K562 (cell line): Measurements from ENCODE around the gene MID2. TPM values are rescaled to one million over a fixed set of nuclear protein-coding genes. Genes with fewer than 3 reads are reported as not detected.

Source experiments
- CREM ChIP-seq: IDR thresholded peaks from 2 replicates; pipeline ENCODE4 v1.6.1; 2014; ENCODE audit warnings: antibody characterized with exemption, low read depth
- CSDE1 ChIP-seq, 2 experiments: fragments of 450-650 bp; IDR thresholded peaks; 2 replicates each; pipeline ENCODE4 v1.6.1; 2016; ENCODE audit warnings: mild to moderate bottlenecking in 1 of 2
- EGR1 ChIP-seq: fragments of 450-650 bp; conservative IDR thresholded peaks from 2 replicates; pipeline ENCODE4 v1.6.1; 2017; ENCODE audit warnings: mild to moderate bottlenecking
- EWSR1 ChIP-seq: fragments of 450-650 bp; IDR thresholded peaks from 2 replicates; pipeline ENCODE4 v1.6.1; 2018; ENCODE audit warnings: borderline replicate concordance, mild to moderate bottlenecking, low read depth, moderate library complexity; ENCODE audit not compliant: partially characterized antibody
- FOXM1 ChIP-seq, 2 experiments: fragments of 450-650 bp in 1 of 2; sonication (generic) in 1 of 2; formaldehyde crosslinking in 1 of 2; IDR thresholded peaks; 2 replicates each; pipeline versions ENCODE4 v1.6.1 to v1.9.0; 2017 to 2022; ENCODE audit warnings: low read depth in 2 of 2, mild to moderate bottlenecking in 2 of 2, missing genetic modification reagents in 1 of 2, moderate library complexity in 1 of 2
- HDAC1 ChIP-seq, 2 experiments: fragments of 450-650 bp; IDR thresholded peaks; 2 replicates each; pipeline ENCODE4 v1.6.1; 2016 to 2017; ENCODE audit warnings: inconsistent platforms in 1 of 2, mild to moderate bottlenecking in 1 of 2, moderate library complexity in 1 of 2
- HDAC2 ChIP-seq: fragments of 450-650 bp; IDR thresholded peaks from 2 replicates; pipeline ENCODE4 v1.6.1; 2016; ENCODE audit warnings: mild to moderate bottlenecking
- HDGF ChIP-seq: fragments of 450-650 bp; IDR thresholded peaks from 2 replicates; pipeline ENCODE4 v1.6.1; 2016
- KDM5B ChIP-seq: fragments of 200-600 bp; sonication (generic); IDR thresholded peaks from 2 replicates; pipeline ENCODE4 v1.6.1; 2012; ENCODE audit warnings: low read depth, mild to moderate bottlenecking, moderate library complexity, low read length, control low read depth, inconsistent platforms; ENCODE audit not compliant: insufficient replicate concordance
- MIER1 ChIP-seq: fragments of 450-650 bp; IDR thresholded peaks from 2 replicates; pipeline ENCODE4 v1.6.1; 2016; ENCODE audit warnings: antibody characterized with exemption, mild to moderate bottlenecking, low read depth
- MLX ChIP-seq, 2 experiments: fragments of 450-650 bp in 1 of 2; sonication (generic) in 1 of 2; formaldehyde crosslinking; conservative IDR thresholded peaks; 2 replicates each; pipeline versions ENCODE4 v1.4.0 to v1.8.1; 2020 to 2022; ENCODE audit warnings: mild to moderate bottlenecking in 1 of 2, missing genetic modification reagents in 1 of 2
- NR2C1 ChIP-seq, 2 experiments: fragments of 450-650 bp; IDR thresholded peaks; 2 replicates each; pipeline ENCODE4 v1.6.1; 2017; ENCODE audit warnings: mild to moderate bottlenecking in 2 of 2, antibody characterized with exemption in 1 of 2, inconsistent platforms in 1 of 2, missing compliant biosample characterization in 1 of 2, missing genetic modification characterization in 1 of 2
- RAD21 ChIP-seq, 2 experiments: fragments of 250-450 bp in 1 of 2; fragments of 450-650 bp in 1 of 2; sonication (Bioruptor Pico) in 1 of 2; formaldehyde crosslinking in 1 of 2; IDR thresholded peaks in 1 of 2; conservative IDR thresholded peaks in 1 of 2; 2 replicates each; pipeline versions ENCODE4 v1.4.0 to v1.8.0; 2020 to 2022; ENCODE audit warnings: mild to moderate bottlenecking in 2 of 2, moderate library complexity in 1 of 2
- SMC3 ChIP-seq: conservative IDR thresholded peaks from 2 replicates; pipeline ENCODE4 v1.6.1; 2011; ENCODE audit warnings: low read depth, low read length, improper control_type of control experiment; ENCODE audit not compliant: insufficient read depth
- TOE1 ChIP-seq, 2 experiments: fragments of 450-650 bp in 1 of 2; sonication (generic) in 1 of 2; formaldehyde crosslinking in 1 of 2; IDR thresholded peaks; 2 replicates each; pipeline versions ENCODE4 v1.7.1 to v1.8.0; 2016 to 2022; ENCODE audit warnings: borderline replicate concordance in 2 of 2, mild to moderate bottlenecking in 2 of 2, antibody characterized with exemption in 1 of 2, inconsistent platforms in 1 of 2, low read depth in 1 of 2, missing genetic modification reagents in 1 of 2, moderate library complexity in 1 of 2
- YBX1 ChIP-seq: fragments of 450-650 bp; IDR thresholded peaks from 2 replicates; pipeline ENCODE4 v1.7.1; 2016; ENCODE audit warnings: mild to moderate bottlenecking
- ZNF133 ChIP-seq: fragments of 250-450 bp; sonication (Bioruptor Pico); IDR thresholded peaks from 2 replicates; pipeline ENCODE4 v1.4.0; 2020; ENCODE audit warnings: mild to moderate bottlenecking
- ZNF140 ChIP-seq: fragments of 250-450 bp; sonication (Bioruptor Pico); IDR thresholded peaks from 2 replicates; pipeline ENCODE4 v1.8.0; 2021; ENCODE audit warnings: moderate library complexity, mild to moderate bottlenecking, inconsistent platforms
- ZNF512 ChIP-seq: IDR thresholded peaks from 2 replicates; pipeline ENCODE4 v1.6.1; 2016; ENCODE audit warnings: missing genetic modification characterization, missing compliant biosample characterization
- polyA plus RNA-seq, 8 experiments: library from polyadenylated mRNA; depleted of rRNA in 4 of 8; stranded (reverse) in 5 of 8; unstranded in 3 of 8; fragments of >200 nt; fragmentation: Nextera tagmentation in 2 of 8; fragmentation: Illumina TruSeq in 1 of 8; extraction: Ambion mirVana in 2 of 8; extraction: Trizol in 1 of 8; gene quantifications; 2 replicates each; pipeline versions ENCODE4 v1.2.1 to v1.2.3, GENCODE V29; 2011 to 2014; ENCODE audit warnings: inconsistent platforms in 1 of 8, missing spikeins in 1 of 8
- total RNA-seq, 7 experiments: library from RNA; depleted of rRNA in 6 of 7; stranded (reverse); fragments of >200 nt in 6 of 7; fragmentation: Illumina TruSeq in 2 of 7; extraction: Trizol in 2 of 7; gene quantifications; 2 replicates each; pipeline versions ENCODE4 v1.2.1 to v1.2.3, GENCODE V29; 2011 to 2021; ENCODE audit warnings: low replicate concordance in 1 of 7
- TF ChIP-seq, protein P1 (sequence below), 2 experiments: fragments of 450-650 bp in 1 of 2; IDR thresholded peaks; 2 replicates each; pipeline ENCODE4 v1.6.1; 2011 to 2017; ENCODE audit warnings: low read depth in 2 of 2, antibody characterized with exemption in 1 of 2, borderline replicate concordance in 1 of 2, low read length in 1 of 2, mild to moderate bottlenecking in 1 of 2, mixed read lengths in 1 of 2; ENCODE audit not compliant: control insufficient read depth in 1 of 2

Gene MID2
- total and polyA plus RNA-seq, 9 of the 15 experiments (the other 6 are each of a cell fraction or from before 2014, with no cell fraction given), result 0.07 TPM; not detected in 8

DNA sequence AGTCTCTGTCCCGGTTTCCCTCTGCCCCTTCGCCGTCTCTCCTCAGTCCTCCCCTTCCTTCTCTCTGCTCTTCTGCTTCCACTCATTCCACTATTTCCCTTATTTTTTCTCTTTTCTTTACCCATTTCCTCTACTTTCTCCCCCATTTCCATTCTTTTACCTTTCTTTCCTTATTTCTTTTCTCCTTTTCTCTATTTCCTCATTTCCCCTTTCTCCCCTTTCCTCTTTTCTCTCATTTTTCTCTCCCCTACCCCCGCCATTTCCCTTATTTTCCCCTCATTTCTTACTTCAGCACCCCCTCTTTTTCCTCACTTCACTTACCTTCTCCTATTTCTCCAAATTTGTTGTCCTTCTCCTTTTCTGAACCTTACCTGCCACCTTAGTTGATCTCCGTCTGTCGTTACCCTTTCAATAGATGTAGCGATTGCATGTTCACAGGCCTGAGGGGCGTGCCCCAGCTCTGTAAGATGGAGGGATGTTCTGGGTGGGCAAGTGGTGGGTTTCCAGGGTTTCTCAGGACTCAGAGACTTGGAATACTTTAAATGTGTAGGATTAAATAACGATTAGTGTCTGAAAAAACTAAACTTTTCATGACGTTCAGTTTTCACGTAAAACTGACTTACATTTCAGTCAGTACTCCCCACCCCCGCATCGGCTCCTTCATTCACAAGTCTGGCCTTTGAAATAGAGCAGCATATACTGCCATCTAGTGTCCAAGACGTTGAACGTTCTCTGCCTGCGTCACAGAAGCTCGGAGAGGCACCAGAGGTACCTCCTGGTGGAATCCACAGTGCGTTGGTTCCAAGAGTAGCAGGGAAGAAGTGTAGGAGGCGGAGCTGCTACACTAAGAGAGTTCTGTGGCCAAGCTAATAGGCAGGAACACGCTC, 48.8 kb upstream of the MID2 start (continued):
- TF ChIP-seq HDAC2 (no peak), KDM5B (no peak), ZNF512 (tag) (peak; percentile 99), HDAC1 (IDR thresholded peaks at IDR 0.05) (0 out of 4 replicates have a peak, but pooled peaks of 1 of the 2 experiments have one; percentile 22), SMC3 (peak; percentile 76), NR2C1 (IDR thresholded peaks at IDR 0.05) (no peak), NR2C1 (tag; IDR thresholded peaks at IDR 0.05) (no peak), HDGF (no peak), ZNF140 (CRISPR knock-in tag) (no peak), MLX (CRISPR knock-in tag; conservative IDR thresholded peaks at IDR 0.05) (no peak), YBX1 (no peak), CREM (peak; percentile 86), ZNF133 (no peak), EGR1 (peak; percentile 95), RAD21 (CRISPR knock-in tag; conservative IDR thresholded peaks at IDR 0.05 in 1 of 2, IDR thresholded peaks at IDR 0.05 in 1 of 2) (peak; percentile 83 to 86), EWSR1 (no peak), MIER1 (no peak), TOE1 (IDR thresholded peaks at IDR 0.05; ENCODE audit: borderline replicate concordance) (0 out of 2 replicates have a peak, but pooled peaks have one; percentile 42), TOE1 (CRISPR knock-in tag; IDR thresholded peaks at IDR 0.05; ENCODE audit: borderline replicate concordance, low read depth) (no peak), FOXM1 (IDR thresholded peaks at IDR 0.05; ENCODE audit: low read depth) (no peak), FOXM1 (CRISPR knock-in tag; IDR thresholded peaks at IDR 0.05; ENCODE audit: low read depth) (no peak), CSDE1 (IDR thresholded peaks at IDR 0.05) (no peak)
- TF ChIP-seq, protein P1, sequence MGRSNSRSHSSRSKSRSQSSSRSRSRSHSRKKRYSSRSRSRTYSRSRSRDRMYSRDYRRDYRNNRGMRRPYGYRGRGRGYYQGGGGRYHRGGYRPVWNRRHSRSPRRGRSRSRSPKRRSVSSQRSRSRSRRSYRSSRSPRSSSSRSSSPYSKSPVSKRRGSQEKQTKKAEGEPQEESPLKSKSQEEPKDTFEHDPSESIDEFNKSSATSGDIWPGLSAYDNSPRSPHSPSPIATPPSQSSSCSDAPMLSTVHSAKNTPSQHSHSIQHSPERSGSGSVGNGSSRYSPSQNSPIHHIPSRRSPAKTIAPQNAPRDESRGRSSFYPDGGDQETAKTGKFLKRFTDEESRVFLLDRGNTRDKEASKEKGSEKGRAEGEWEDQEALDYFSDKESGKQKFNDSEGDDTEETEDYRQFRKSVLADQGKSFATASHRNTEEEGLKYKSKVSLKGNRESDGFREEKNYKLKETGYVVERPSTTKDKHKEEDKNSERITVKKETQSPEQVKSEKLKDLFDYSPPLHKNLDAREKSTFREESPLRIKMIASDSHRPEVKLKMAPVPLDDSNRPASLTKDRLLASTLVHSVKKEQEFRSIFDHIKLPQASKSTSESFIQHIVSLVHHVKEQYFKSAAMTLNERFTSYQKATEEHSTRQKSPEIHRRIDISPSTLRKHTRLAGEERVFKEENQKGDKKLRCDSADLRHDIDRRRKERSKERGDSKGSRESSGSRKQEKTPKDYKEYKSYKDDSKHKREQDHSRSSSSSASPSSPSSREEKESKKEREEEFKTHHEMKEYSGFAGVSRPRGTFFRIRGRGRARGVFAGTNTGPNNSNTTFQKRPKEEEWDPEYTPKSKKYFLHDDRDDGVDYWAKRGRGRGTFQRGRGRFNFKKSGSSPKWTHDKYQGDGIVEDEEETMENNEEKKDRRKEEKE (IDR thresholded peaks at IDR 0.05; ENCODE audit: borderline replicate concordance in 1 of 2, control insufficient read depth in 1 of 2, low read depth in 2 of 2, low read length in 1 of 2), result 0 out of 4 replicates have a peak, but pooled peaks of 1 of the 2 experiments have one; percentile 22
